ENCODE measurements around the gene HDAC2.
"Not testable (repeated sequence)": the region's sequence is repeated elsewhere in the genome, so short reads cannot be mapped to it uniquely, and the experiment has no call there.

Gene HDAC2

DNA sequence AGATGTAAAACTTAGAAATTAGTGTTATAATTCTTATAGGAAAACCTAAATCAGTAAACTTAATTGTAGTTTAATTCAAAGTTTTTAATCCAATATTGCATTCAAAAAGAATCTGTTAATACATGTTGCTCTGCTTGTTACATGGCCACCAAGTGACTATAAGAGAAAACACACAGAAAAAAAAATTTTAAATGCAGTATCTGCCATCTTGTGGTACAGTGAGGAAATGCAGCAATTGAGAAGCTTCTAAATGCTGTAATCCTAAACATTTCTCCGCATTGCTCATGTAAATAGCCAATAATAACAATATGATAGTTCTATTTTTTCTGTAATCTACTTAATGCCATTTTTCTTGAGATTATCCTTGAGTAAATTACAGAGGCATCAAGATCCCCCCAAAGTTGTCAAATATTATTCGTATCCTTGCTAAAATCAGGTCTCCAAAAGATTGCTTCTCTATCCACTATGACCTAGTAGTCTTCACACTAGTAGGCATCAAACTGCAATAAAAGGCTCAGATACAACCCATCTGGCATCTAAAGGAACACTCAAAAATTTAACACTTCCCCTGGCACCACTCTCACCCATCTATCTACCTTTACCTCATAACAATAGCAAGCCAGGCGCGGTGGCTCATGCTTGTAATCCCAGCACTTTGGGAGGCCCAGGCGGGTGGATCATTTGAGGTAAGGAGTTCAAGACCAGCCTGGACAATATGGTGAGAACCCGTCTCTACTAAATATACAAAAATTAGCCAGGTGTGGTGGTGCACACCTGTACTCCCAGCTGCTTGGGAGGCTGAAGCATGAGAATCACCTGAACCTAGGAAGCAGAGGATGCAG, 34.6 kb downstream of the HDAC2 start:
- DNase-seq (ENCODE audit: low read depth) = peak; percentile 72
- H3K4me3 ChIP-seq (ENCODE audit: control insufficient read depth, low read depth, low read length) = no peak overlapping the region
- TF ChIP-seq CTCF (conservative IDR thresholded peaks at IDR 0.05; ENCODE audit: control insufficient read depth, insufficient read depth, low read depth, low read length) = peak; percentile 82

GRCh38 chr6:113934101-113934500, 36.8 kb downstream of the HDAC2 start:
- no peak for TF ChIP-seq CTCF (conservative IDR thresholded peaks at IDR 0.05; ENCODE audit: control insufficient read depth, insufficient read depth, low read depth, low read length)
- DNase-seq (ENCODE audit: low read depth) = no peak
- no peak overlapping the region for H3K4me3 ChIP-seq (ENCODE audit: control insufficient read depth, low read depth, low read length)

GRCh38 chr6:113931907-113932306, 39.0 kb downstream of the HDAC2 start:
- not testable (repeated sequence) for H3K4me3 ChIP-seq (ENCODE audit: control insufficient read depth, low read depth, low read length); DNase-seq (ENCODE audit: low read depth)

DNA sequence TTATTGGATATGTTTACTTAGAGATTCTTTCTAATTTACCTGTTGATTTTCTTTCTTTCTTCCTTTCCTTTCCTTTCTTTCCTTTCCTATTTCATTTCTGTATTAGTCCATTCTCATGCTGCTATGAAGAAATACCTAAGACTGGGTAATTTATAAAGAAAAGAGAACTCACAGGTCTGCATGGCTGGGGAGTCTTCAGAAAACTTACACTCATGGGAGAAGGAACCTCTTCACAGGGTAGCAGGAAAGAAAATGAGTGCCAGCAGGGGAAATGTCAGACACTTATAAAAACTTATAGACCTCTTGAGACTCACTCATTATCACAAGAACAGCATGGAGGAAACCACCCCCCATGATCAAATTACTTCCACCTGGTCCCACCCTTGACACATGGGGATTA, 40.8 kb downstream of the HDAC2 start:
- no peak for TF ChIP-seq CTCF (conservative IDR thresholded peaks at IDR 0.05; ENCODE audit: control insufficient read depth, insufficient read depth, low read depth, low read length)
- no peak for DNase-seq (ENCODE audit: low read depth)
- no peak overlapping the region for H3K4me3 ChIP-seq (ENCODE audit: control insufficient read depth, low read depth, low read length)

DNA sequence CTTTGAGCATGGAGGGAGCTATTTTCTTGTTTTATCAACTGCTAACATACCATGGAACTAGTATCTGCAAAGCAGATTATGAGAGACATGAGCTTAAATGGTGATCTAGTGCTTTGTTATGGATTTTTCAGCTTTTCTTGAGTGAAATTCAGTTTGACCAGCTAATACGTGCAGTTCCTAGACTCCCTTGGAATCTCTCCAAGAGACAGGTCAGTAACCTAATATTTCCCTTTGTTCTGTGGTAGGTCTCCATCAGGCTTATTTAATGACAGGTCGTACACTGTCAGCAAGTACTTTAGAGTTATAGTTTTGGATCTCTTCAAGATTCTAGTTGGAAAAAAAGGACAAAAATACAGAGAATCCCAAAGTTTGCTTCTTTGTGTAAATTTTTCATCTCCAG, 43.9 kb downstream of the HDAC2 start:
- TF ChIP-seq CTCF (conservative IDR thresholded peaks at IDR 0.05; ENCODE audit: control insufficient read depth, insufficient read depth, low read depth, low read length) = no peak
- no peak for DNase-seq (ENCODE audit: low read depth)
- H3K4me3 ChIP-seq (ENCODE audit: control insufficient read depth, low read depth, low read length) = no peak overlapping the region

DNA sequence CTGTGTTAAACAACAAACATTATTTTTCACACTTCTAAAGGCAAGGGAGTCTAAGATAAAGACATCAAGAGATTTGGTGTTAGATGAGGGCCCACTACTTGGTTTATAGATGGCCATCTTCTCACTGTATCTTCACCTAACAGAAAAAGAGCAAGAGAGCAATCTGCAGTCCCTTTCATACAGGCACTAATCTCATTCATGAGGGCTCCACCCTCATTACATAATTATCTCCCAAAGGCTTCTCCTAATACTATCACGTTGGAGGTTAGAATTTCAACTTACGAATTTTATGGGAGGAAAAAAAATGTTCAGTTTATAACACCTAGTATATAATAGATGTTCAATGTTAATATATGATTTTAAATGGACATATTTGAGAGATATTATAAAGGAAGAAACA, 45.6 kb downstream of the HDAC2 start:
- no peak overlapping the region for H3K4me3 ChIP-seq (ENCODE audit: control insufficient read depth, low read depth, low read length)
- TF ChIP-seq CTCF (conservative IDR thresholded peaks at IDR 0.05; ENCODE audit: control insufficient read depth, insufficient read depth, low read depth, low read length) = no peak

GRCh38 chr6:113924312-113924723, 46.6 kb downstream of the HDAC2 start:
- DNase-seq (ENCODE audit: low read depth) = no peak
- no peak for TF ChIP-seq CTCF (conservative IDR thresholded peaks at IDR 0.05; ENCODE audit: control insufficient read depth, insufficient read depth, low read depth, low read length)
- H3K4me3 ChIP-seq (ENCODE audit: control insufficient read depth, low read depth, low read length) = no peak overlapping the region

More for the DNA sequence above, 45.6 kb downstream of the HDAC2 start:
- no peak for DNase-seq (ENCODE audit: low read depth)
